Measurements from ENCODE around the gene RPS6KA2.

GRCh38 chr6:166464068-166465002 lies 162.7 kb downstream of the RPS6KA2 start:
- TF ChIP-seq CTCF (IDR thresholded peaks at IDR 0.05) (no peak), EZH2 (IDR thresholded peaks at IDR 0.05; ENCODE audit: borderline replicate concordance, insufficient read depth, low read depth, low read length, poor library complexity, severe bottlenecking) (no peak)

Data from B cell (primary cell).